HG02852 (cell line): ENCODE results near the gene SPOCK3.
A peak's percentile ranks its signal among the peaks of the same experiment; 100 is the strongest.
"Not testable (repeated sequence)": the region's sequence is repeated elsewhere in the genome, so short reads cannot be mapped to it uniquely, and the experiment has no call there.

ENCODE experiments used
- ATAC-seq: cut with Tn5 transposase; IDR thresholded peaks from one replicate; pipeline ENCODE4 v1.9.1; 2021; ENCODE audit warnings: mild to moderate bottlenecking, moderate library complexity; ENCODE audit not compliant: unreplicated experiment

SPOCK3 gene

GRCh38 chr4:166838975-166839614, 395.2 kb downstream of the SPOCK3 start:
- ATAC-seq = peak; percentile 59

- ATAC-seq = no peak
Observed at GRCh38 chr4:166836865-166837264, 397.4 kb downstream of the SPOCK3 start.

- no peak for ATAC-seq
Observed at GRCh38 chr4:166827629-166828028, 406.7 kb downstream of the SPOCK3 start.

- no peak for ATAC-seq
Observed at GRCh38 chr4:166827167-166827566, 407.1 kb downstream of the SPOCK3 start.

GRCh38 chr4:166823848-166824247, 410.4 kb downstream of the SPOCK3 start:
- ATAC-seq = no peak

- ATAC-seq = no peak
Observed at GRCh38 chr4:166823126-166823525, 411.2 kb downstream of the SPOCK3 start.

- ATAC-seq = no peak
Observed at GRCh38 chr4:166822386-166822785, 411.9 kb downstream of the SPOCK3 start.

GRCh38 chr4:166816890-166817289, 417.4 kb downstream of the SPOCK3 start:
- ATAC-seq = no peak

- no peak for ATAC-seq
Observed at GRCh38 chr4:166808380-166808779, 425.9 kb downstream of the SPOCK3 start.

- ATAC-seq = no peak
Observed at GRCh38 chr4:166802346-166802745, 431.9 kb downstream of the SPOCK3 start.

GRCh38 chr4:166798126-166798525, 436.2 kb downstream of the SPOCK3 start:
- no peak for ATAC-seq

GRCh38 chr4:166777760-166778159, 456.5 kb downstream of the SPOCK3 start:
- peak; percentile 58 for ATAC-seq

- ATAC-seq = no peak
Observed at GRCh38 chr4:166763018-166763417, 471.3 kb downstream of the SPOCK3 start.

GRCh38 chr4:166741742-166742141, 492.6 kb downstream of the SPOCK3 start:
- ATAC-seq = no peak

- not testable (repeated sequence) for ATAC-seq
Observed at GRCh38 chr4:166739215-166739614, 495.1 kb downstream of the SPOCK3 start.

GRCh38 chr4:166737430-166737829, 496.9 kb downstream of the SPOCK3 start:
- no peak for ATAC-seq

- ATAC-seq = no peak
Observed at GRCh38 chr4:166735553-166735952, 498.7 kb downstream of the SPOCK3 start.

GRCh38 chr4:166734797-166735196, 499.5 kb downstream of the SPOCK3 start:
- no peak for ATAC-seq

GRCh38 chr4:166733686-166734085, 500.6 kb downstream of the SPOCK3 start:
- no peak for ATAC-seq

- ATAC-seq = no peak
Observed at GRCh38 chr4:166726832-166727231, 507.5 kb downstream of the SPOCK3 start.

- ATAC-seq = no peak
Observed at GRCh38 chr4:166724369-166724768, 509.9 kb downstream of the SPOCK3 start.

- ATAC-seq = no peak
Observed at GRCh38 chr4:166723532-166724140, 510.7 kb downstream of the SPOCK3 start.
